Omental fat pad (tissue), 4 donors: ENCODE measurements around the gene OR7G3. TPM values are rescaled to one million over a fixed set of nuclear protein-coding genes. Genes with fewer than 3 reads are reported as not detected.

Experiments
- ATAC-seq: fragments of 150-250 bp; one replicate; pipeline ENCODE4 v1.9.1; 2016; ENCODE audit warnings: mild to moderate bottlenecking, moderate library complexity; ENCODE audit not compliant: low FRiP score
- DNase-seq: peaks from one replicate; pipeline ENCODE4 v3.0.0-alpha.2; 2019; ENCODE audit warnings: low spot score
- CTCF ChIP-seq, 3 donors: fragments of 450-650 bp; IDR thresholded peaks; one replicate each; pipeline ENCODE4 v1.5.1; 2016 to 2017; ENCODE audit warnings: antibody characterized with exemption in 3 of 3, mild to moderate bottlenecking in 3 of 3, moderate library complexity in 2 of 3
- small RNA-seq: library from RNA; depleted of rRNA; stranded (forward); fragments of <200 nt; gene quantifications from one replicate; pipeline ENCODE3, GENCODE V24; 2016
- total RNA-seq, 4 donors: library from RNA; depleted of rRNA; stranded (reverse); fragments of >200 nt; gene quantifications; one replicate each; pipeline ENCODE4 v1.1.0, GENCODE V29; 2016

Gene OR7G3
- total RNA-seq, 4 donors from 2014 or later = not detected

- ATAC-seq = no peak
- no peak for DNase-seq
- no peak for TF ChIP-seq CTCF (IDR thresholded peaks at IDR 0.05)
These were observed 11.4 kb downstream of the OR7G3 start, which contains the start of gene OR7G1 for GRCh38 chr19:9115307-9115813. TSS of gene OR7G1 (minus strand) at chr19:9115763. CDS start at chr19:9115763, 0 bp downstream.

DNA sequence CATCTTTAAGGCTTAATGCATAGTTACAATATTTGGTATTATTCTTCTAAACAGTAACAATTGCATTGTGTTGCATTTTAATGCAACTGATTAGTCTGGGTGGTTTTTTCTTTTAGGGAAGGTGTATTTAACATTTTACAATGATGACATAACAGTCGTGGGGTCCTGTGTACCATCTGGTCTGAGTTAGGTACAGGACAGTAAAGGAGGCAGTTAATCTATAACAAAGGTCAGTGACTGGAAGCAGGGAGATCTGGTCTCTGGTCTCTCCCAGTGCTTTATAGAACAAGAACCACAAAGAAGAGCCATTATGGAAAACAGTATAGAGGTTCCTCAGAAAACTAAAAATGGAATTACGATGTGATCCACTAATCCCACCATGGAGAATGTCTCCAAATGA, 16.8 kb downstream of the OR7G3 start:
- ATAC-seq = no peak
- TF ChIP-seq CTCF (IDR thresholded peaks at IDR 0.05) = no peak
- no peak for DNase-seq

- DNase-seq (no peak), ATAC-seq (no peak)
- TF ChIP-seq CTCF (IDR thresholded peaks at IDR 0.05) = no peak
These were observed 19.4 kb downstream of the OR7G3 start, which contains the start of gene OR7G2 for GRCh38 chr19:9107375-9107774. TSS of gene OR7G2 (minus strand) at chr19:9107475. CDS start at chr19:9103243, 4,232 bp downstream.

DNA sequence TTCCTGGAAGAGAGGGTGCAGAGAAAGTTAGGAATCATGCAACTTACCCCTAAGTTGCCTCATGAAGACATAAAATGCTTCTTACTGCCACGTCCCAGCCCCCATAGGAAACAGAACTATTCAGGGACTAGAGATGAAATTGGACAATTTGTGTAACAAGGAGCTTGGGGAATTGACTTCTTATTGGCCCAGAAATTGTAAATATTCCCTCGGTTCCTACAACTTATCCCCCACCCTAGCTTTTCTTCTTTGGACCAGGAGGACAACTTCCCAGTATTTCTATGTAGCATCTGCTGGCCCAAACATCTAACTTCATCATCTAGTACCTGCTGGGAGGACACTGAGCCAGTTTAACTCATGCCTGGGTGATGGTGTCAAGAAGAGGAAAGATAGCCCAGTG, 40.0 kb downstream of the OR7G3 start, which contains the start of gene OR1M1:
TSS of gene OR1M1 (plus strand) at position 301 of the 400 bp plus-strand sequence. CDS start 6,184 bp downstream, outside the sequence.
- TF ChIP-seq CTCF (IDR thresholded peaks at IDR 0.05) = no peak
- no peak for ATAC-seq
- no peak for DNase-seq

DNA sequence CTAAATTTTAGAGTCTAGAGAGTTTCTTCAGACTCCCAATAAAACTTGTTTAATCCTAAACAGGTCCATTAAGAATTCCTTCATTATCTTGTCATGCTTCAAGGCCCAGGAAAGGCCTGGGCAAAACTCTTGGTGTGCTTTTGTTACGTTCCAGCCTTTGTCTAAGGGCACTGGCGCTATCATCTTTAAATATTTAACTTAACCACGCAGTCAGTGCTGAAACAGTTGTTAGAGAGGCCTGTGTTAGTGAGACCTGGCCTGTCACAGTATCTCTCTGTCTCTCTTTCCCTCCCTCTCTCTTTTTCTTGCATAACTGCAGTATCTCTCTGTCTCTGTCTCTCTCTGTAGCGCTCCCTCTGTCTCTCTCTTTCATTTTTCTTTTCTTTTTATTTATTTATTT, 48.1 kb downstream of the OR7G3 start:
- TF ChIP-seq CTCF (IDR thresholded peaks at IDR 0.05) = no peak
- no peak for DNase-seq
- no peak for ATAC-seq

GRCh38 chr19:9076901-9077300, 49.8 kb downstream of the OR7G3 start:
- ATAC-seq (no peak), DNase-seq (no peak)
- TF ChIP-seq CTCF (IDR thresholded peaks at IDR 0.05) = no peak

Small RNA genes within 50 kb of the gene (small RNA-seq; reads per million reads assigned to genes)
- not detected for gene OR1M4P

Other genes starting within 250 kb of the OR7G3 start
- gene MUC16, start 116.5 kb downstream of the OR7G3 start, total RNA-seq = 100 to 1,000 TPM in 2 of 4 donors, 10 to 100 TPM in 1, under 1 TPM in 1; 0.63 to 129 (median 86.7) TPM
- gene OR1M1, start 39.9 kb downstream of the OR7G3 start, total RNA-seq = not detected
- gene OR7G2, start 19.5 kb downstream of the OR7G3 start, total RNA-seq = not detected
- gene OR7G1, start 11.2 kb downstream of the OR7G3 start, total RNA-seq = not detected
- gene ZNF317, start 13.4 kb upstream of the OR7G3 start, total RNA-seq = 10 to 100 TPM; 18.2 to 33.5 (median 19.0) TPM
- gene OR7D2, start 52.0 kb upstream of the OR7G3 start, total RNA-seq = not detected
- not detected for gene OR7D4, start 92.6 kb upstream of the OR7G3 start, total RNA-seq
- gene OR7E24, start 124.0 kb upstream of the OR7G3 start, total RNA-seq = not detected
- 10 to 100 TPM in 1 of 4 donors, 1 to 10 TPM in 3; 3.7 to 12.9 (median 7.2) TPM for gene ZNF699, start 182.9 kb upstream of the OR7G3 start, total RNA-seq
- 10 to 100 TPM in 3 of 4 donors, 1 to 10 TPM in 1; 7.8 to 33.6 (median 11.5) TPM for gene ZNF559, start 197.2 kb upstream of the OR7G3 start, total RNA-seq
- 10 to 100 TPM in 1 of 4 donors, 1 to 10 TPM in 3; 1.8 to 10.2 (median 2.9) TPM for gene ZNF177, start 236.1 kb upstream of the OR7G3 start, total RNA-seq